GM23248 (cell line): ENCODE data around the gene SUSD4.

Experiments
- EZH2 ChIP-seq: fragments of 200-600 bp; sonication (generic); IDR thresholded peaks from 2 replicates; pipeline ENCODE4 v1.6.1; 2018; ENCODE audit warnings: antibody characterized with exemption, mild to moderate bottlenecking; ENCODE audit not compliant: insufficient read depth, poor library complexity, severe bottlenecking
- EZH2phosphoT487 ChIP-seq: fragments of 200-600 bp; sonication (generic); IDR thresholded peaks from 2 replicates; pipeline ENCODE4 v1.6.1; 2018; ENCODE audit warnings: antibody characterized with exemption, moderate library complexity, mild to moderate bottlenecking, low read depth; ENCODE audit not compliant: insufficient read depth

DNA sequence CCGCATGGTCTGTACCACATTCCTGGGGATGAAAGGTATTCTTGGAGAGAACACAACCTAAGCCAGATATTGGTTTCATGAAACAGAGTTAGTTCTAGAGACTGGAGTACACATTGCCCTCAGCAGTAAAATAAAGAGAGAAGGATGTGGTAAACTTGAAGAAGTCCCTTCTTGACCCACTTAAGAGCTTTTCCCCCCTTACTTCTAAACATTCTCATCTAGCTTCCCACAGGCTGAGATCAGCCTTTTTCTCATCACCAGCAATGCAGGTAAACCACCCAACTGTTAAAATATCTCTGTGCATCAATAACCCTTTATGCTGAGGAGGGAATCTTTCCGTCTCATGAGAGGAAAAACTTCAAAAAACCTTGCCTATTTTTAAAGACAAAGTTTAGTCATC lies 62.6 kb downstream of the SUSD4 start:
- no peak for TF ChIP-seq EZH2phosphoT487
- TF ChIP-seq EZH2 = no peak
